ENCODE measurements around the gene GNA15. TPM values are rescaled to one million over a fixed set of nuclear protein-coding genes. Genes with fewer than 3 reads are reported as not detected.

Gene GNA15
- total RNA-seq, 2 donors from 2014 or later, result not detected

DNA sequence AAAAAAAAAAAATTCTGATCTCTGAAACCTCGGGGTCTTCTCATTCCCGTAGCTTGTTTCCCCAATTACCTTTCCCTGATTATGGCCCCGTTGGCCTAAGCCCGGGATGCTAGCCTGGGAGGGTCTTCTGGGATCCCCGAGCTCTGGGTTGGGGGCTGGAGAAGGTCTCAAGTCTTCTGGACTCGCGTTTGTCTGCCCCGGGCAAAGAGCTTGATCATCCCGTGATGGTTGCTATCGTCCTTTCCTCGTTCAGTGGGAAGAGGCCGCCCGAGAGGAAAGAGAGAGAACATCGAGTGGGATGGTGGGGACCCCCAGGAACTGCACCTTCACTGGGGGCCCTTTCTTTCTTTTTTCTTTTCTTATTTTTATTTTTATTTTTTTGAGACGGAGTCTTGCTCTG lies 2.4 kb downstream of the GNA15 start:
- WGBS, 2 experiments (ENCODE audit: insufficient coverage in 1 of 2, insufficient read length in 1 of 2), result 82 to 84% methylated on average over 2 to 14 of the region's 15 CpGs

GRCh38 chr19:3140667-3141038 lies 4.8 kb downstream of the GNA15 start:
- Mint-ChIP-seq H3K36me3 (ENCODE audit: low read depth) (no peaks in the 10 kb centered on the region), H3K27me3 (ENCODE audit: insufficient read depth) (peaks cover 1% of the 10 kb centered on the region), H3K9me3 (no peaks in the 10 kb centered on the region), H3K4me3 (no peak overlapping the region), H3K4me1 (no peaks in the 10 kb centered on the region), H3K27ac (no peak overlapping the region)
- Histone ChIP-seq H3K36me3 (ENCODE audit: control insufficient read depth, insufficient read depth, low read length) (no peaks in the 10 kb centered on the region), H3K27me3 (ENCODE audit: control insufficient read depth, insufficient read depth, low read length, poor library complexity, severe bottlenecking) (no peaks in the 10 kb centered on the region), H3K4me1 (ENCODE audit: control insufficient read depth, insufficient read depth, low read length) (no peaks in the 10 kb centered on the region), H3K27ac (ENCODE audit: low read depth, low read length) (no peak overlapping the region), H3K4me3 (ENCODE audit: low read length) (no peak overlapping the region), H3K9me3 (ENCODE audit: control insufficient read depth, low read length) (no peaks in the 10 kb centered on the region), H3K9ac (ENCODE audit: extremely low read depth, low read length, poor library complexity, severe bottlenecking) (no peak overlapping the region)
- no peak for DNase-seq
- TF ChIP-seq CTCF (conservative IDR thresholded peaks at IDR 0.05), result no peak

More for the DNA sequence above, 2.4 kb downstream of the GNA15 start:
- no peak overlapping the region for H3K4me3 ChIP-seq (ENCODE audit: low read length)
- Mint-ChIP-seq H3K36me3 (ENCODE audit: low read depth) (no peaks in the 10 kb centered on the region), H3K27ac (no peak overlapping the region), H3K4me3 (no peak overlapping the region), H3K9me3 (no peaks in the 10 kb centered on the region), H3K27me3 (ENCODE audit: insufficient read depth) (peaks cover 1% of the 10 kb centered on the region), H3K4me1 (no peaks in the 10 kb centered on the region)
- TF ChIP-seq CTCF (conservative IDR thresholded peaks at IDR 0.05), result no peak
- no peak for DNase-seq
- no peaks in the 10 kb centered on the region for H3K36me3 ChIP-seq (ENCODE audit: control insufficient read depth, insufficient read depth, low read length)
- H3K9me3 ChIP-seq (ENCODE audit: control insufficient read depth, low read length), result no peaks in the 10 kb centered on the region
- no peaks in the 10 kb centered on the region for H3K4me1 ChIP-seq (ENCODE audit: control insufficient read depth, insufficient read depth, low read length)
- no peaks in the 10 kb centered on the region for H3K27me3 ChIP-seq (ENCODE audit: control insufficient read depth, insufficient read depth, low read length, poor library complexity, severe bottlenecking)
- H3K27ac ChIP-seq (ENCODE audit: low read depth, low read length), result no peak overlapping the region
- H3K9ac ChIP-seq (ENCODE audit: extremely low read depth, low read length, poor library complexity, severe bottlenecking), result no peak overlapping the region

DNA sequence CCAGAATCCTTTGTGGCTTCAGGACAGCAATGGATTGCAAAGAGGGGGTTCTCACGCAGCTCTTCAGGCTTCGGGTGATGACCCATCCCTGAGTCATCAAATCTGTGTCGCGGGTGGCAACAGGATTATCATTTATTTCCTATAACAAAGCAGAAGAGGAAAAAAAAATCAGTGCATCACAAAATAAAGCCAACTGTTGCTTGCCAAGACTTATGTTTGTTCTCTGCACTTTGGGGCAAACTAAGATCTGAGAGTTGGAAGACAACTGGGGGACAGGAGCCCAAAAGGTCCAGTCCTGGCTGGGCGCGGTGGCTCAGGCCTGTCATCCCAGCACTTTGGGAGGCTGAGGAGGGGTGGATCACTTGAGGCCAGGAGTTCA lies 6.4 kb downstream of the GNA15 start:
- Histone ChIP-seq H3K4me3 (ENCODE audit: low read length) (no peak overlapping the region), H3K9ac (ENCODE audit: extremely low read depth, low read length, poor library complexity, severe bottlenecking) (no peak overlapping the region), H3K27ac (ENCODE audit: low read depth, low read length) (no peak overlapping the region), H3K4me1 (ENCODE audit: control insufficient read depth, insufficient read depth, low read length) (no peaks in the 10 kb centered on the region), H3K36me3 (ENCODE audit: control insufficient read depth, insufficient read depth, low read length) (no peaks in the 10 kb centered on the region), H3K27me3 (ENCODE audit: control insufficient read depth, insufficient read depth, low read length, poor library complexity, severe bottlenecking) (no peaks in the 10 kb centered on the region), H3K9me3 (ENCODE audit: control insufficient read depth, low read length) (no peaks in the 10 kb centered on the region)
- TF ChIP-seq CTCF (conservative IDR thresholded peaks at IDR 0.05), result no peak
- H3K36me3 Mint-ChIP-seq (ENCODE audit: low read depth), result no peaks in the 10 kb centered on the region
- no peaks in the 10 kb centered on the region for H3K9me3 Mint-ChIP-seq
- no peak for DNase-seq
- H3K27ac Mint-ChIP-seq, result no peak overlapping the region
- H3K4me1 Mint-ChIP-seq, result no peaks in the 10 kb centered on the region
- 83 to 89% methylated on average over 4 to 6 of the region's 6 CpGs for WGBS, 2 experiments (ENCODE audit: insufficient coverage in 1 of 2, insufficient read length in 1 of 2)
- H3K4me3 Mint-ChIP-seq, result no peak overlapping the region
- peaks cover 1% of the 10 kb centered on the region for H3K27me3 Mint-ChIP-seq (ENCODE audit: insufficient read depth)
